HCT116 (cell line): ENCODE data around the gene LMO7. TPM values are rescaled to one million over a fixed set of nuclear protein-coding genes. Genes with fewer than 3 reads are reported as not detected.

Source experiments
- ATAC-seq: fragments of 200-7000 bp; cut with Tn5 transposase; 2 replicates; pipeline ENCODE4 v1.9.1; 2020; ENCODE audit warnings: mild to moderate bottlenecking, moderate library complexity
- BruUV-seq: library from RNA; stranded (reverse); fragments of 400-500 nt; replicated peaks from 2 replicates; lab custom pipeline; 2021; lab: Mats Ljungman, UMichigan
- CTCF ChIA-PET: fragments of 300-600 bp; sonication (Branson Sonifier 250); formaldehyde crosslinking; loops from one replicate; lab custom pipeline; 2021; ENCODE audit warnings: antibody characterized with exemption; lab: Charles Lee
- POLR2A ChIA-PET: fragments of 300-600, 350-600 bp; sonication (Branson Sonifier 250); formaldehyde crosslinking; loops from one replicate; lab custom pipeline; 2021; ENCODE audit warnings: antibody characterized with exemption; lab: Charles Lee
- RAD21 ChIA-PET, 2 experiments: fragments of 300-600 bp; sonication (Branson Sonifier 250); formaldehyde crosslinking; loops; one replicate each; lab custom pipeline; 2023; ENCODE audit warnings: low total read pairs in 2 of 2; ENCODE audit not compliant: uncharacterized antibody in 2 of 2, unreplicated experiment in 2 of 2, low non-redundant PET in 1 of 2; lab: Charles Lee
- DNase-seq: peaks from one replicate; pipeline ENCODE4 v3.0.0-alpha.2; 2010; ENCODE audit warnings: low read depth, low spot score
- H2AFZ ChIP-seq: fragments of 200-600 bp; shearing (Covaris generic), sonication (generic); 2 replicates; pipeline ENCODE4 v1.6.1; 2017; ENCODE audit warnings: low read depth, mixed run types, mixed read lengths, antibody characterized with exemption, low read length; ENCODE audit not compliant: poor library complexity, severe bottlenecking
- H3K27ac ChIP-seq: 2 replicates; pipeline ENCODE4 v1.5.1; 2012; ENCODE audit warnings: low read depth, low read length
- H3K27me3 ChIP-seq: fragments of 200-600 bp; sonication (generic); 2 replicates; pipeline ENCODE4 v1.6.1; 2016; ENCODE audit warnings: mixed run types, low read length, mixed read lengths; ENCODE audit not compliant: insufficient read depth
- H3K36me3 ChIP-seq, 2 experiments: fragments of 200-500 bp in 1 of 2; fragments of 200-600 bp in 1 of 2; sonication (Bioruptor generic) in 1 of 2; sonication (generic) in 1 of 2; 2 replicates each; pipeline versions ENCODE4 v1.5.1 to v1.6.1; 2014 to 2016; ENCODE audit warnings: low read length in 2 of 2, inconsistent platforms in 1 of 2, mixed read lengths in 1 of 2, mixed run types in 1 of 2; ENCODE audit not compliant: insufficient read depth in 2 of 2, control insufficient read depth in 1 of 2
- H3K4me1 ChIP-seq, 2 experiments: fragments of 200-600 bp in 1 of 2; sonication (generic) in 1 of 2; 2 replicates each; pipeline versions ENCODE4 v1.5.1 to v1.6.1; 2012 to 2017; ENCODE audit warnings: low read length in 2 of 2, inconsistent platforms in 1 of 2, mild to moderate bottlenecking in 1 of 2, mixed read lengths in 1 of 2, mixed run types in 1 of 2, moderate library complexity in 1 of 2; ENCODE audit not compliant: insufficient read depth in 2 of 2, control insufficient read depth in 1 of 2
- H3K4me2 ChIP-seq: fragments of 200-600 bp; sonication (generic); 2 replicates; pipeline ENCODE4 v1.6.1; 2017; ENCODE audit warnings: mixed run types, low read length, mixed read lengths
- H3K4me3 ChIP-seq, 2 experiments: fragments of 200-600 bp in 1 of 2; sonication (generic) in 1 of 2; replicated peaks in 1 of 2; 2 replicates each; pipeline ENCODE4 v1.5.1; 2011 to 2016; ENCODE audit warnings: low read length in 2 of 2, control low read depth in 1 of 2, low read depth in 1 of 2, mild to moderate bottlenecking in 1 of 2, mixed read lengths in 1 of 2, mixed run types in 1 of 2
- H3K79me2 ChIP-seq: fragments of 200-600 bp; sonication (generic); 2 replicates; pipeline ENCODE4 v1.6.1; 2017; ENCODE audit warnings: mild to moderate bottlenecking, mixed run types, low read length, moderate library complexity, mixed read lengths; ENCODE audit not compliant: insufficient read depth
- H3K9ac ChIP-seq: fragments of 200-600 bp; sonication (generic); 2 replicates; pipeline ENCODE4 v1.6.1; 2016; ENCODE audit warnings: low read length, mixed read lengths
- H3K9me2 ChIP-seq: fragments of 200-600 bp; sonication (generic), shearing (Covaris generic); 2 replicates; pipeline ENCODE4 v1.6.1; 2017; ENCODE audit warnings: mixed run types, mild to moderate bottlenecking, moderate library complexity; ENCODE audit not compliant: insufficient read depth
- H3K9me3 ChIP-seq, 2 experiments: fragments of 200-500 bp in 1 of 2; fragments of 200-600 bp in 1 of 2; sonication (Bioruptor generic) in 1 of 2; sonication (generic) in 1 of 2; 2 replicates each; pipeline ENCODE4 v1.6.1; 2014 to 2017; ENCODE audit warnings: low read length in 2 of 2, mixed read lengths in 2 of 2, inconsistent platforms in 1 of 2, low read depth in 1 of 2, mild to moderate bottlenecking in 1 of 2, mixed run types in 1 of 2, moderate library complexity in 1 of 2; ENCODE audit not compliant: control insufficient read depth in 1 of 2, insufficient read depth in 1 of 2
- H4K20me1 ChIP-seq: fragments of 200-600 bp; sonication (generic), shearing (Covaris generic); 2 replicates; pipeline ENCODE4 v1.6.1; 2017; ENCODE audit warnings: mixed run types, mild to moderate bottlenecking, moderate library complexity; ENCODE audit not compliant: insufficient read depth
- ATF3 ChIP-seq: IDR thresholded peaks from 2 replicates; pipeline ENCODE4 v1.6.1; 2012
- CBX3 ChIP-seq: IDR thresholded peaks from 2 replicates; pipeline ENCODE4 v1.6.1; 2012; ENCODE audit warnings: low read depth
- CEBPB ChIP-seq: IDR thresholded peaks from 2 replicates; pipeline ENCODE4 v1.6.1; 2012; ENCODE audit warnings: low read depth
- CTCF ChIP-seq, 3 experiments: fragments of 200-600 bp in 1 of 3; sonication (generic) in 1 of 3; IDR thresholded peaks in 2 of 3; conservative IDR thresholded peaks in 1 of 3; 2 replicates each; pipeline ENCODE4 v1.5.1; 2012 to 2017; ENCODE audit warnings: low read depth in 2 of 3, low read length in 2 of 3, antibody characterized with exemption in 1 of 3, borderline replicate concordance in 1 of 3, control low read depth in 1 of 3, mild to moderate bottlenecking in 1 of 3, mixed read lengths in 1 of 3, mixed run types in 1 of 3, moderate library complexity in 1 of 3; ENCODE audit not compliant: insufficient read depth in 1 of 3
- EGR1 ChIP-seq: IDR thresholded peaks from 2 replicates; pipeline ENCODE4 v1.6.1; 2012; ENCODE audit warnings: low read depth
- ELF1 ChIP-seq: IDR thresholded peaks from 2 replicates; pipeline ENCODE4 v1.6.1; 2012; ENCODE audit warnings: low read depth, borderline replicate concordance
- EZH2phosphoT487 ChIP-seq: fragments of 200-600 bp; IDR thresholded peaks from 2 replicates; pipeline ENCODE4 v1.6.1; 2018; ENCODE audit warnings: antibody characterized with exemption, borderline replicate concordance
- FOSL1 ChIP-seq: IDR thresholded peaks from 2 replicates; pipeline ENCODE4 v1.6.1; 2012; ENCODE audit warnings: low read depth
- JUND ChIP-seq: IDR thresholded peaks from 2 replicates; pipeline ENCODE4 v1.6.1; 2012
- MAX ChIP-seq: IDR thresholded peaks from 2 replicates; pipeline ENCODE4 v1.6.1; 2012
- POLR2AphosphoS5 ChIP-seq: IDR thresholded peaks from 2 replicates; pipeline ENCODE4 v1.6.1; 2011; ENCODE audit warnings: mild to moderate bottlenecking, low read depth, low read length, moderate library complexity
- RAD21 ChIP-seq: IDR thresholded peaks from 2 replicates; pipeline ENCODE4 v1.6.1; 2012; ENCODE audit warnings: low read depth, mild to moderate bottlenecking
- REST ChIP-seq: IDR thresholded peaks from 2 replicates; pipeline ENCODE4 v1.6.1; 2012; ENCODE audit warnings: low read depth
- SIN3A ChIP-seq: IDR thresholded peaks from 2 replicates; pipeline ENCODE4 v1.6.1; 2012; ENCODE audit warnings: low read depth
- SP1 ChIP-seq: IDR thresholded peaks from 2 replicates; pipeline ENCODE4 v1.6.1; 2012; ENCODE audit warnings: low read depth
- SRF ChIP-seq: IDR thresholded peaks from 2 replicates; pipeline ENCODE4 v1.6.1; 2012; ENCODE audit warnings: low read depth
- TCF7L2 ChIP-seq: IDR thresholded peaks from 2 replicates; pipeline ENCODE4 v1.7.0; 2011; ENCODE audit warnings: borderline replicate concordance, inconsistent platforms; ENCODE audit not compliant: insufficient read depth, insufficient read length; ENCODE audit errors: extremely low read depth
- YY1 ChIP-seq: IDR thresholded peaks from 2 replicates; pipeline ENCODE4 v1.6.1; 2011; ENCODE audit warnings: low read length, low read depth, moderate library complexity, mild to moderate bottlenecking; ENCODE audit not compliant: insufficient replicate concordance; ENCODE audit errors: extremely low read depth
- ZNF274 ChIP-seq: fragments of 200-500 bp; sonication (Bioruptor generic); IDR thresholded peaks from 2 replicates; pipeline ENCODE4 v1.6.1; 2014; ENCODE audit warnings: mild to moderate bottlenecking, low read depth, low read length, inconsistent platforms
- intact Hi-C: fragments of 100-400 bp; cut with micrococcal nuclease; formaldehyde crosslinking; loops from 2 replicates; pipeline ENCODE4 v1.10.0; 2022
- total RNA-seq: library from RNA; stranded (reverse); gene quantifications from one replicate; pipeline ENCODE4 v1.2.1, GENCODE V29; 2021; ENCODE audit not compliant: unreplicated experiment

Gene LMO7
- total RNA-seq, 1 experiment from 2014 or later = 8.1 TPM

- no peak for TF ChIP-seq CBX3
- no peak for TF ChIP-seq EGR1
- no peak for TF ChIP-seq ATF3
- TF ChIP-seq FOSL1 = no peak
- no peak for TF ChIP-seq SP1
- TF ChIP-seq POLR2AphosphoS5 = no peak
- TF ChIP-seq MAX = no peak
- TF ChIP-seq SRF = no peak
- TF ChIP-seq EZH2phosphoT487 = no peak
- no peak for TF ChIP-seq TCF7L2
- TF ChIP-seq RAD21 = no peak
- no peak for TF ChIP-seq ELF1
Observed at GRCh38 chr13:75691183-75691582, 55.1 kb downstream of the LMO7 start (continued).

GRCh38 chr13:75693227-75693626 is 57.1 kb downstream of the LMO7 start:
- H2AFZ ChIP-seq = no peak overlapping the region
- H3K4me3 ChIP-seq = no peak overlapping the region
- H3K36me3 ChIP-seq = no peaks in the 10 kb centered on the region
- POLR2A ChIA-PET = no interaction called here
- no peaks in the 10 kb centered on the region for H3K9me3 ChIP-seq
- H4K20me1 ChIP-seq = no peaks in the 10 kb centered on the region
- H3K79me2 ChIP-seq = no peaks in the 10 kb centered on the region
- no peak for ATAC-seq
- no peak overlapping the region for H3K27ac ChIP-seq
- H3K4me2 ChIP-seq = no peak overlapping the region
- H3K27me3 ChIP-seq = no peaks in the 10 kb centered on the region
- BruUV-seq = no TSS peak
- RAD21 ChIA-PET = no interaction called here
- intact Hi-C loops = no loop called here
- H3K9ac ChIP-seq = no peak overlapping the region
- no peaks in the 10 kb centered on the region for H3K9me2 ChIP-seq
- H3K4me1 ChIP-seq = no peaks in the 10 kb centered on the region
- no peak for DNase-seq
- CTCF ChIA-PET = interaction anchor here (0.8 kb wide), 1 partner anchor 108 kb away, joined by 3 read pairs; no protein-coding TSS in a partner anchor
- TF ChIP-seq CBX3 = no peak
- no peak for TF ChIP-seq SP1
- TF ChIP-seq JUND = no peak
- no peak for TF ChIP-seq SIN3A
- TF ChIP-seq FOSL1 = no peak
- TF ChIP-seq CEBPB = no peak
- TF ChIP-seq EZH2phosphoT487 = no peak
- no peak for TF ChIP-seq RAD21
- no peak for TF ChIP-seq ZNF274
- no peak for TF ChIP-seq CTCF (IDR thresholded peaks at IDR 0.05 in 2 of 3, conservative IDR thresholded peaks at IDR 0.05 in 1 of 3; ENCODE audit: borderline replicate concordance in 1 of 3, insufficient read depth in 1 of 3, low read depth in 2 of 3, low read length in 2 of 3)
- TF ChIP-seq TCF7L2 = no peak
- no peak for TF ChIP-seq SRF
- no peak for TF ChIP-seq EGR1
- TF ChIP-seq ATF3 = no peak
- no peak for TF ChIP-seq REST
- no peak for TF ChIP-seq YY1
